HepG2 (cell line): ENCODE results near the gene NSMCE1. TPM values are rescaled to one million over a fixed set of nuclear protein-coding genes. Genes with fewer than 3 reads are reported as not detected.
A peak's percentile ranks its signal among the peaks of the same experiment; 100 is the strongest.

ENCODE experiments used
- AKAP8 ChIP-seq: sonication (generic); formaldehyde crosslinking; IDR thresholded peaks from 2 replicates; pipeline ENCODE4 v1.5.1; 2020; ENCODE audit warnings: mild to moderate bottlenecking, missing genetic modification reagents
- ARNT ChIP-seq: fragments of 450-650 bp; IDR thresholded peaks from 2 replicates; pipeline ENCODE4 v1.6.1; 2017
- ASH2L ChIP-seq: fragments of 300-600, 200-600 bp; sonication (generic); IDR thresholded peaks from 2 replicates; pipeline ENCODE4 v1.7.0; 2017; ENCODE audit warnings: low read depth, mild to moderate bottlenecking, moderate library complexity, mixed read lengths, low read length; ENCODE audit not compliant: insufficient read length
- KLF16 ChIP-seq, 2 experiments: sonication (generic) in 1 of 2; formaldehyde crosslinking in 1 of 2; IDR thresholded peaks; 2 replicates each; pipeline versions ENCODE4 v1.6.1 to v1.8.0; 2016 to 2023; ENCODE audit warnings: missing genetic modification reagents in 2 of 2, missing compliant biosample characterization in 1 of 2
- MBNL3 ChIP-seq: fragments of 250-450 bp; sonication (Bioruptor Pico); conservative IDR thresholded peaks from 2 replicates; pipeline ENCODE4 v1.8.0; 2022; ENCODE audit warnings: mild to moderate bottlenecking, inconsistent platforms
- NFE2L1 ChIP-seq: sonication (generic); formaldehyde crosslinking; IDR thresholded peaks from 2 replicates; pipeline ENCODE4 v1.4.0; 2020; ENCODE audit warnings: missing genetic modification reagents, mild to moderate bottlenecking, borderline replicate concordance
- RFXAP ChIP-seq: sonication (generic); formaldehyde crosslinking; IDR thresholded peaks from 2 replicates; pipeline ENCODE4 v1.4.0; 2020; ENCODE audit warnings: missing genetic modification reagents, borderline replicate concordance
- SOX6 ChIP-seq, 2 experiments: fragments of 450-650 bp in 1 of 2; sonication (generic) in 1 of 2; formaldehyde crosslinking in 1 of 2; IDR thresholded peaks; 2 replicates each; pipeline versions ENCODE4 v1.4.0 to v1.6.1; 2017 to 2020; ENCODE audit warnings: antibody characterized with exemption in 1 of 2, mild to moderate bottlenecking in 1 of 2, missing genetic modification reagents in 1 of 2
- SP4 ChIP-seq: sonication (generic); formaldehyde crosslinking; IDR thresholded peaks from 2 replicates; pipeline ENCODE4 v1.8.1; 2023; ENCODE audit warnings: mild to moderate bottlenecking, missing genetic modification reagents
- U2AF1 ChIP-seq: fragments of 200-400 bp; formaldehyde crosslinking; optimal IDR thresholded peaks from 2 replicates; pipeline ENCODE3; 2017; ENCODE audit warnings: mild to moderate bottlenecking, low read depth, low read length
- U2AF2 ChIP-seq: fragments of 200-400 bp; formaldehyde crosslinking; IDR thresholded peaks from 2 replicates; pipeline ENCODE4 v1.6.1; 2017; ENCODE audit warnings: low read depth, mild to moderate bottlenecking, low read length
- ZBTB20 ChIP-seq: sonication (generic); formaldehyde crosslinking; IDR thresholded peaks from 2 replicates; pipeline ENCODE4 v1.8.1; 2023; ENCODE audit warnings: missing genetic modification reagents, low read depth, mild to moderate bottlenecking, borderline replicate concordance
- ZNF317 ChIP-seq: sonication (generic); formaldehyde crosslinking; IDR thresholded peaks from 2 replicates; pipeline ENCODE4 v1.5.0; 2020; ENCODE audit warnings: mild to moderate bottlenecking, missing genetic modification reagents
- ZNF550 ChIP-seq: sonication (generic); formaldehyde crosslinking; IDR thresholded peaks from 2 replicates; pipeline ENCODE4 v1.4.0; 2020; ENCODE audit warnings: mild to moderate bottlenecking, missing genetic modification reagents, borderline replicate concordance
- ZNF644 ChIP-seq: IDR thresholded peaks from 2 replicates; pipeline ENCODE4 v1.6.1; 2016; ENCODE audit warnings: low read depth
- ZNF766 ChIP-seq: sonication (generic); formaldehyde crosslinking; IDR thresholded peaks from 2 replicates; pipeline ENCODE4 v1.5.0; 2020; ENCODE audit warnings: missing genetic modification reagents, borderline replicate concordance
- polyA plus RNA-seq, 8 experiments: library from polyadenylated mRNA; depleted of rRNA in 3 of 8; stranded (reverse) in 7 of 8; unstranded in 1 of 8; fragments of >200 nt; fragmentation: Illumina TruSeq in 4 of 8; extraction: Trizol in 4 of 8; gene quantifications; 2 replicates each; pipeline versions ENCODE4 v1.2.1 to v1.2.3, GENCODE V29; 2011 to 2016; ENCODE audit warnings: low read depth in 4 of 8, missing spikeins in 1 of 8, mixed read lengths in 1 of 8; ENCODE audit not compliant: insufficient read depth in 1 of 8
- total RNA-seq, 5 experiments: library from RNA; depleted of rRNA; stranded (reverse); fragments of >200 nt; fragmentation: Illumina TruSeq; extraction: Trizol; gene quantifications; 2 replicates each; pipeline ENCODE4 v1.2.3, GENCODE V29; 2016; ENCODE audit warnings: low read depth in 1 of 5
- TF ChIP-seq, protein P1 (sequence below): sonication (generic); formaldehyde crosslinking; IDR thresholded peaks from 2 replicates; pipeline ENCODE4 v1.5.0; 2020; ENCODE audit warnings: missing genetic modification reagents
- TF ChIP-seq, protein P2 (sequence below): IDR thresholded peaks from 2 replicates; pipeline ENCODE4 v1.6.1; 2016; ENCODE audit warnings: mild to moderate bottlenecking
- TF ChIP-seq, protein P3 (sequence below): sonication (generic); formaldehyde crosslinking; conservative IDR thresholded peaks from 2 replicates; pipeline ENCODE4 v1.8.1; 2023; ENCODE audit warnings: missing genetic modification reagents
- TF ChIP-seq, protein P4 (sequence below): IDR thresholded peaks from 2 replicates; pipeline ENCODE4 v1.6.1; 2016
- TF ChIP-seq, protein P5 (sequence below): IDR thresholded peaks from 2 replicates; pipeline ENCODE4 v1.6.1; 2018; ENCODE audit warnings: missing genetic modification reagents
- TF ChIP-seq, protein P6 (sequence below): sonication (generic); IDR thresholded peaks from 2 replicates; pipeline ENCODE4 v1.6.1; 2016; ENCODE audit warnings: low read depth, borderline replicate concordance

NSMCE1 gene
- total and polyA plus RNA-seq, 2 of the 13 experiments (the other 11 are each of a cell fraction or from before 2014, with no cell fraction given), result 42.7 to 52.9 TPM

DNA sequence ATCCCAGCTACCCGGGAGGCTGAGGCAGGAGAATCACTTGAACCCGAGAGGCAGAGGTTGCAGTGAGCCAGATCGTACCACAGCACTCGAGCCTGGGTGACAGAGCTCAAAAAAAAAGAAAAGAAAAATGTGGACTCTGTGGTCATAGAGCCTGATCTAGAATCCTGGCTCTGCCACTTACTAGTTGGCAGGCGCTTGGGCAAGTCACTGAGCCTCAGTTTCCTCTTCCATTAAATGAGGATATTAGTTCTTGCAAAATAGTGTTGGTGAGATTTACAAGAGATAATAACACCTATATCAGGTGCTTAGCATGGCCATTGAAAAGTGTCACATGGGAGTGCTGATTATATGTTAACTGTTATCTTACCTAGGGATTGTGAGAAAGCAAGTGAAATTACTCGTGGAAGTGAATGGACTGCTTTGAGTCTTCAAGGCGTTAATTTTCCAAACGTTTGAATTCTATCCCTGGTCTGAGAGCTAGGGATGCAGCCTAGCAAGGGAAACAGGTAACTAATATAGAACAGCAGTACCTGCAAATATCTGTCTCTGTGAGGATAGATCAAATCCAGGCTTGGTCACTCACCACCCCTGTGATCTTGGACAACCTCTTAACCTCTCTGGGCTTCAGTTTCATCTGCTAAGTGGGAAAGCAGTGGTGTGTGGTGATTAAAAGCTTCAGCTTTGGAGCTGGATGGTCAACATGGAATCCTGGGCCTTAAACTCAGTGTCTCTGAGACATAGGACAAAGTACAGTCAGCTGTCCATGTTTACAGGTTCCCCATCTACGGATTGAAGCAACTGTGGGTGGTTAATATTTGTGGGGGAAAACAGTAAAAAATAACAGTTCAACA, 953 bp upstream of the NSMCE1 start (continued):
- TF ChIP-seq, protein P1, sequence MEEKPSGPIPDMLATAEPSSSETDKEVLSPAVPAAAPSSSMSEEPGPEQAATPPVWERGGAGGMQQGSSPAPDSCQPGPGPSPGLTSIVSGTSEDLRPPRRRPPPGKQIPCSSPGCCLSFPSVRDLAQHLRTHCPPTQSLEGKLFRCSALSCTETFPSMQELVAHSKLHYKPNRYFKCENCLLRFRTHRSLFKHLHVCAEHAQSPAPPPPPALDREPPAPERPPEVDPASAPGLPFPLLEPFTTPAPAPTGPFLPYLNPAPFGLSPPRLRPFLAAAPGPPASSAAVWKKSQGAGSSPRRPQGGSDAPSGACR, result no peak
- TF ChIP-seq ASH2L, result peak; percentile 16
- peak; percentile 91 for TF ChIP-seq ZNF644
- no peak for TF ChIP-seq SOX6 (IDR thresholded peaks at IDR 0.05)
- TF ChIP-seq SOX6 (CRISPR knock-in tag; IDR thresholded peaks at IDR 0.05), result 0 out of 2 replicates have a peak, but pooled peaks have one; percentile 25
- TF ChIP-seq ZNF550, result no peak
- TF ChIP-seq, protein P2, sequence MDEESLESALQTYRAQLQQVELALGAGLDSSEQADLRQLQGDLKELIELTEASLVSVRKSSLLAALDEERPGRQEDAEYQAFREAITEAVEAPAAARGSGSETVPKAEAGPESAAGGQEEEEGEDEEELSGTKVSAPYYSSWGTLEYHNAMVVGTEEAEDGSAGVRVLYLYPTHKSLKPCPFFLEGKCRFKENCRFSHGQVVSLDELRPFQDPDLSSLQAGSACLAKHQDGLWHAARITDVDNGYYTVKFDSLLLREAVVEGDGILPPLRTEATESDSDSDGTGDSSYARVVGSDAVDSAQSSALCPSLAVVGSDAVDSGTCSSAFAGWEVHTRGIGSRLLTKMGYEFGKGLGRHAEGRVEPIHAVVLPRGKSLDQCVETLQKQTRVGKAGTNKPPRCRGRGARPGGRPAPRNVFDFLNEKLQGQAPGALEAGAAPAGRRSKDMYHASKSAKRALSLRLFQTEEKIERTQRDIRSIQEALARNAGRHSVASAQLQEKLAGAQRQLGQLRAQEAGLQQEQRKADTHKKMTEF, result peak; percentile 65; the same call in 1 of the 2 replicates
- no peak for TF ChIP-seq RFXAP
- TF ChIP-seq NFE2L1 (CRISPR knock-in tag), result no peak
- TF ChIP-seq ZNF317, result 0 out of 2 replicates have a peak, but pooled peaks have one; percentile 36
- TF ChIP-seq, protein P3, sequence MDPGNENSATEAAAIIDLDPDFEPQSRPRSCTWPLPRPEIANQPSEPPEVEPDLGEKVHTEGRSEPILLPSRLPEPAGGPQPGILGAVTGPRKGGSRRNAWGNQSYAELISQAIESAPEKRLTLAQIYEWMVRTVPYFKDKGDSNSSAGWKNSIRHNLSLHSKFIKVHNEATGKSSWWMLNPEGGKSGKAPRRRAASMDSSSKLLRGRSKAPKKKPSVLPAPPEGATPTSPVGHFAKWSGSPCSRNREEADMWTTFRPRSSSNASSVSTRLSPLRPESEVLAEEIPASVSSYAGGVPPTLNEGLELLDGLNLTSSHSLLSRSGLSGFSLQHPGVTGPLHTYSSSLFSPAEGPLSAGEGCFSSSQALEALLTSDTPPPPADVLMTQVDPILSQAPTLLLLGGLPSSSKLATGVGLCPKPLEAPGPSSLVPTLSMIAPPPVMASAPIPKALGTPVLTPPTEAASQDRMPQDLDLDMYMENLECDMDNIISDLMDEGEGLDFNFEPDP (CRISPR knock-in tag), result no peak
- 0 out of 2 replicates have a peak, but pooled peaks have one; percentile 12 for TF ChIP-seq ZNF766 (CRISPR knock-in tag)
- TF ChIP-seq U2AF2, result no peak
- TF ChIP-seq U2AF1, result no peak
- TF ChIP-seq SP4 (CRISPR knock-in tag), result no peak
- TF ChIP-seq ZBTB20, result no peak
- TF ChIP-seq, protein P4, sequence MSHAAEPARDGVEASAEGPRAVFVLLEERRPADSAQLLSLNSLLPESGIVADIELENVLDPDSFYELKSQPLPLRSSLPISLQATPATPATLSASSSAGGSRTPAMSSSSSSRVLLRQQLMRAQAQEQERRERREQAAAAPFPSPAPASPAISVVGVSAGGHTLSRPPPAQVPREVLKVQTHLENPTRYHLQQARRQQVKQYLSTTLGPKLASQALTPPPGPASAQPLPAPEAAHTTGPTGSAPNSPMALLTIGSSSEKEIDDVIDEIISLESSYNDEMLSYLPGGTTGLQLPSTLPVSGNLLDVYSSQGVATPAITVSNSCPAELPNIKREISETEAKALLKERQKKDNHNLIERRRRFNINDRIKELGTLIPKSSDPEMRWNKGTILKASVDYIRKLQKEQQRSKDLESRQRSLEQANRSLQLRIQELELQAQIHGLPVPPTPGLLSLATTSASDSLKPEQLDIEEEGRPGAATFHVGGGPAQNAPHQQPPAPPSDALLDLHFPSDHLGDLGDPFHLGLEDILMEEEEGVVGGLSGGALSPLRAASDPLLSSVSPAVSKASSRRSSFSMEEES (CRISPR knock-in tag), result peak; percentile 43; the same call in 1 of the 2 replicates
- TF ChIP-seq, protein P5, sequence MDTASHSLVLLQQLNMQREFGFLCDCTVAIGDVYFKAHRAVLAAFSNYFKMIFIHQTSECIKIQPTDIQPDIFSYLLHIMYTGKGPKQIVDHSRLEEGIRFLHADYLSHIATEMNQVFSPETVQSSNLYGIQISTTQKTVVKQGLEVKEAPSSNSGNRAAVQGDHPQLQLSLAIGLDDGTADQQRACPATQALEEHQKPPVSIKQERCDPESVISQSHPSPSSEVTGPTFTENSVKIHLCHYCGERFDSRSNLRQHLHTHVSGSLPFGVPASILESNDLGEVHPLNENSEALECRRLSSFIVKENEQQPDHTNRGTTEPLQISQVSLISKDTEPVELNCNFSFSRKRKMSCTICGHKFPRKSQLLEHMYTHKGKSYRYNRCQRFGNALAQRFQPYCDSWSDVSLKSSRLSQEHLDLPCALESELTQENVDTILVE (CRISPR knock-in tag), result peak; percentile 34
- TF ChIP-seq ARNT, result no peak
- no peak for TF ChIP-seq AKAP8 (CRISPR knock-in tag)
- TF ChIP-seq KLF16 (CRISPR knock-in tag; IDR thresholded peaks at IDR 0.05), result 0 out of 4 replicates have a peak, but pooled peaks of 1 of the 2 experiments have one; percentile 27
- TF ChIP-seq, protein P6, sequence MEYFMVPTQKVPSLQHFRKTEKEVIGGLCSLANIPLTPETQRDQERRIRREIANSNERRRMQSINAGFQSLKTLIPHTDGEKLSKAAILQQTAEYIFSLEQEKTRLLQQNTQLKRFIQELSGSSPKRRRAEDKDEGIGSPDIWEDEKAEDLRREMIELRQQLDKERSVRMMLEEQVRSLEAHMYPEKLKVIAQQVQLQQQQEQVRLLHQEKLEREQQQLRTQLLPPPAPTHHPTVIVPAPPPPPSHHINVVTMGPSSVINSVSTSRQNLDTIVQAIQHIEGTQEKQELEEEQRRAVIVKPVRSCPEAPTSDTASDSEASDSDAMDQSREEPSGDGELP, result peak; percentile 99
- TF ChIP-seq MBNL3 (CRISPR knock-in tag), result no peak
